Hepatocyte (in vitro differentiated cells): ENCODE data around the gene PPARA. TPM values are rescaled to one million over a fixed set of nuclear protein-coding genes. Genes with fewer than 3 reads are reported as not detected.
A peak's percentile ranks its signal among the peaks of the same experiment; 100 is the strongest.

Source experiments
- DNase-seq: peaks from one replicate; pipeline ENCODE4 v3.0.0-alpha.2; 2016; ENCODE audit warnings: low spot score
- H2AFZ ChIP-seq: fragments of 200-600 bp; sonication (generic); 2 replicates; pipeline ENCODE4 v1.6.0; 2016; ENCODE audit warnings: antibody characterized with exemption, mild to moderate bottlenecking
- H3K27ac ChIP-seq: fragments of 200-600 bp; sonication (generic); 2 replicates; pipeline ENCODE4 v1.5.1; 2016; ENCODE audit warnings: mild to moderate bottlenecking
- H3K27me3 ChIP-seq: fragments of 200-600 bp; sonication (generic); 2 replicates; pipeline ENCODE4 v1.6.1; 2016
- H3K36me3 ChIP-seq: fragments of 200-600 bp; sonication (generic); replicated peaks from 2 replicates; pipeline ENCODE4 v1.5.1; 2016; ENCODE audit warnings: low read depth; ENCODE audit not compliant: insufficient read depth
- H3K4me1 ChIP-seq: fragments of 200-600 bp; sonication (generic); 2 replicates; pipeline ENCODE4 v1.5.1; 2016; ENCODE audit warnings: mild to moderate bottlenecking, moderate library complexity; ENCODE audit not compliant: insufficient read depth
- H3K4me2 ChIP-seq: fragments of 200-600 bp; sonication (generic); 2 replicates; pipeline ENCODE4 v1.6.0; 2016
- H3K4me3 ChIP-seq: fragments of 200-600 bp; sonication (generic); 2 replicates; pipeline ENCODE4 v1.5.1; 2016; ENCODE audit warnings: mild to moderate bottlenecking
- H3K79me2 ChIP-seq: fragments of 200-600 bp; sonication (generic); 2 replicates; pipeline ENCODE4 v1.6.0; 2017; ENCODE audit warnings: mild to moderate bottlenecking
- H3K9me2 ChIP-seq: fragments of 200-600 bp; sonication (generic); replicated peaks from 2 replicates; pipeline ENCODE4 v1.6.0; 2017; ENCODE audit warnings: mild to moderate bottlenecking; ENCODE audit not compliant: insufficient read depth
- H3K9me3 ChIP-seq: fragments of 200-600 bp; sonication (generic); 2 replicates; pipeline ENCODE4 v1.5.1; 2016; ENCODE audit warnings: low read depth, mild to moderate bottlenecking
- H4K20me1 ChIP-seq: fragments of 200-600 bp; sonication (generic); 2 replicates; pipeline ENCODE4 v1.6.0; 2016; ENCODE audit warnings: mild to moderate bottlenecking; ENCODE audit not compliant: insufficient read depth, poor library complexity, severe bottlenecking
- EZH2 ChIP-seq: fragments of 200-600 bp; sonication (generic); IDR thresholded peaks from 2 replicates; pipeline ENCODE4 v1.6.1; 2016; ENCODE audit warnings: antibody characterized with exemption, mild to moderate bottlenecking, borderline replicate concordance
- EZH2phosphoT487 ChIP-seq: fragments of 200-600 bp; sonication (generic); IDR thresholded peaks from one replicate; pipeline ENCODE4 v1.6.1; 2018; ENCODE audit warnings: antibody characterized with exemption, mild to moderate bottlenecking, low read depth, moderate library complexity; ENCODE audit not compliant: unreplicated experiment, severe bottlenecking
- WGBS: methylation state at CpG from one replicate; pipeline ENCODE4 v1.1.6; 2016; ENCODE audit warnings: low lambda C conversion rate; ENCODE audit errors: missing lambda C conversion rate; 5-methylcytosine and 5-hydroxymethylcytosine counted together
- polyA plus RNA-seq: library from polyadenylated mRNA; unstranded; fragments of >200 nt; fragmentation: Nextera tagmentation; extraction: Ambion mirVana; gene quantifications from 2 replicates; pipeline ENCODE4 v1.2.1, GENCODE V29; 2016
- total RNA-seq: library from RNA; depleted of rRNA; stranded (reverse); fragments of >200 nt; gene quantifications from 2 replicates; pipeline ENCODE4 v1.2.3, GENCODE V29; 2014
- TF ChIP-seq, protein P1 (sequence below): fragments of 200-600 bp; sonication (generic); IDR thresholded peaks from 2 replicates; pipeline ENCODE4 v1.5.1; 2016; ENCODE audit warnings: antibody characterized with exemption, mild to moderate bottlenecking; ENCODE audit not compliant: poor library complexity

PPARA gene
- total and polyA plus RNA-seq, 2 experiments from 2014 or later = 13.7 to 31.0 TPM

DNA sequence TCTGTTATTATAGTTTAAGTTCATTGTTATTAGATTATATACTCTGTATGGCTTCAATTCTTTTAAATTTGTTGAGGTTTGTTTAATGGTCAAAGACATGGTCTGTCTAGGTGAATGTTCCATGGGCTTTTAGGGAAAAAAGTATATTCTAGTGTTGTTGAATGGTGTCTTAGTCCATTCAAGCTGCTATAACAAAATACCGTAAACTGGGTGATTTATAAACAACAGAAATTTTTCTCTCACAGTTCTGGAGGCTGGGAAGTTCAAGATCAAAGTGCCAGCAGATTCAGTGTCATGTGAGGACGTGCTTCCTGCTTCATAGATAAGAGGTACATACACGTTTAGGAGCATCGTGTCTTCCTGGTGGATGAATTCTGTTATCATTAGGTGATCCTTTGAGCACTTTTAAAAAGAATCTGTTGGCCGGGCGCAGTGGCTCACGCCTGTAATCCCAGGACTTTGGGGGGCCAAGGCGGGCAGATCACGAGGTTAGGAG is 26.2 kb downstream of the PPARA start:
- no peak for DNase-seq
- Histone ChIP-seq H3K27ac (no peak overlapping the region), H3K79me2 (peaks cover 3% of the 10 kb centered on the region), H3K36me3 (no peaks in the 10 kb centered on the region), H3K4me2 (no peak overlapping the region), H3K4me1 (no peaks in the 10 kb centered on the region), H3K9me3 (peaks cover 28% of the 10 kb centered on the region), H3K4me3 (no peak overlapping the region), H3K27me3 (no peaks in the 10 kb centered on the region), H2AFZ (no peak overlapping the region), H4K20me1 (no peaks in the 10 kb centered on the region), H3K9me2 (no peaks in the 10 kb centered on the region)
- no peak for TF ChIP-seq EZH2
- no peak for TF ChIP-seq EZH2phosphoT487
- 87% methylated on average over 9 of the region's 9 CpGs for WGBS

- 94% methylated on average over 4 of the region's 4 CpGs for WGBS
- Histone ChIP-seq H3K27me3 (no peaks in the 10 kb centered on the region), H3K27ac (no peak overlapping the region), H3K4me3 (no peak overlapping the region), H2AFZ (no peak overlapping the region), H4K20me1 (no peaks in the 10 kb centered on the region), H3K79me2 (peaks cover 3% of the 10 kb centered on the region), H3K9me2 (no peaks in the 10 kb centered on the region), H3K4me2 (no peak overlapping the region), H3K36me3 (no peaks in the 10 kb centered on the region), H3K4me1 (no peaks in the 10 kb centered on the region), H3K9me3 (peaks cover 28% of the 10 kb centered on the region)
- TF ChIP-seq EZH2phosphoT487 = no peak
- no peak for TF ChIP-seq EZH2
- TF ChIP-seq, protein P1, sequence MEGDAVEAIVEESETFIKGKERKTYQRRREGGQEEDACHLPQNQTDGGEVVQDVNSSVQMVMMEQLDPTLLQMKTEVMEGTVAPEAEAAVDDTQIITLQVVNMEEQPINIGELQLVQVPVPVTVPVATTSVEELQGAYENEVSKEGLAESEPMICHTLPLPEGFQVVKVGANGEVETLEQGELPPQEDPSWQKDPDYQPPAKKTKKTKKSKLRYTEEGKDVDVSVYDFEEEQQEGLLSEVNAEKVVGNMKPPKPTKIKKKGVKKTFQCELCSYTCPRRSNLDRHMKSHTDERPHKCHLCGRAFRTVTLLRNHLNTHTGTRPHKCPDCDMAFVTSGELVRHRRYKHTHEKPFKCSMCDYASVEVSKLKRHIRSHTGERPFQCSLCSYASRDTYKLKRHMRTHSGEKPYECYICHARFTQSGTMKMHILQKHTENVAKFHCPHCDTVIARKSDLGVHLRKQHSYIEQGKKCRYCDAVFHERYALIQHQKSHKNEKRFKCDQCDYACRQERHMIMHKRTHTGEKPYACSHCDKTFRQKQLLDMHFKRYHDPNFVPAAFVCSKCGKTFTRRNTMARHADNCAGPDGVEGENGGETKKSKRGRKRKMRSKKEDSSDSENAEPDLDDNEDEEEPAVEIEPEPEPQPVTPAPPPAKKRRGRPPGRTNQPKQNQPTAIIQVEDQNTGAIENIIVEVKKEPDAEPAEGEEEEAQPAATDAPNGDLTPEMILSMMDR = no peak
- no peak for DNase-seq
These were observed 28.6 kb downstream of the PPARA start for GRCh38 chr22:46178755-46179505.

DNA sequence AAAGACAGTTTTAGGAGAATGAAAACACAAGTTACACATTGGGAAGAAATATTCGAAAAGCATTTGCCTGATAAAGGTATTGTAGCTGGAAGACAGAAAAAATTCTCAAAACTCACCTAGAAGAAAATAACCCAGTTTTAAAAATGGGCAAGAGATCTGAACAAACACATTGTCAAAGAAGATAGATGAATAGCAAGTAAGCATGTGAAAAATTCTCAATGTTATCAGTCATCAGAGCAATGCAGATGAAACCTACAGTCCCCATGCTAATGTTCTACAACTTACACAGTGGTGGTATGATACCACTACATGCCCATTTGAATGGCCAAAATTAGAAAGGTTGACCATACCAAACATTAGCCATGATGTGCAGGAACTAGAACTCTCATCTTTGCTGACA is 29.4 kb downstream of the PPARA start:
- Histone ChIP-seq H3K9me2 (no peaks in the 10 kb centered on the region), H2AFZ (no peak overlapping the region), H3K27me3 (no peaks in the 10 kb centered on the region), H3K79me2 (no peaks in the 10 kb centered on the region), H3K36me3 (no peaks in the 10 kb centered on the region), H3K27ac (no peak overlapping the region), H3K4me2 (no peak overlapping the region), H4K20me1 (no peaks in the 10 kb centered on the region), H3K4me1 (no peaks in the 10 kb centered on the region), H3K4me3 (no peak overlapping the region), H3K9me3 (peaks cover 28% of the 10 kb centered on the region)
- WGBS = 100% methylated on average over 1 of the region's 1 CpG
- DNase-seq = no peak
- TF ChIP-seq EZH2phosphoT487 = no peak
- no peak for TF ChIP-seq EZH2
- TF ChIP-seq, protein P1 = no peak

- Histone ChIP-seq H3K27me3 (no peaks in the 10 kb centered on the region), H3K4me2 (no peak overlapping the region), H2AFZ (no peak overlapping the region), H3K27ac (no peak overlapping the region), H3K36me3 (no peaks in the 10 kb centered on the region), H3K4me3 (peak overlapping the region; percentile 9), H4K20me1 (no peaks in the 10 kb centered on the region), H3K9me2 (no peaks in the 10 kb centered on the region), H3K9me3 (peaks cover 28% of the 10 kb centered on the region), H3K79me2 (no peaks in the 10 kb centered on the region), H3K4me1 (no peaks in the 10 kb centered on the region)
- DNase-seq = no peak
- TF ChIP-seq EZH2phosphoT487 = no peak
- TF ChIP-seq, protein P1 = no peak
- WGBS = 97% methylated on average over 12 of the region's 12 CpGs
These were observed 30.2 kb downstream of the PPARA start for GRCh38 chr22:46180370-46181137.
